ENCODE measurements around the gene ZNF423.

ZNF423 gene

DNA sequence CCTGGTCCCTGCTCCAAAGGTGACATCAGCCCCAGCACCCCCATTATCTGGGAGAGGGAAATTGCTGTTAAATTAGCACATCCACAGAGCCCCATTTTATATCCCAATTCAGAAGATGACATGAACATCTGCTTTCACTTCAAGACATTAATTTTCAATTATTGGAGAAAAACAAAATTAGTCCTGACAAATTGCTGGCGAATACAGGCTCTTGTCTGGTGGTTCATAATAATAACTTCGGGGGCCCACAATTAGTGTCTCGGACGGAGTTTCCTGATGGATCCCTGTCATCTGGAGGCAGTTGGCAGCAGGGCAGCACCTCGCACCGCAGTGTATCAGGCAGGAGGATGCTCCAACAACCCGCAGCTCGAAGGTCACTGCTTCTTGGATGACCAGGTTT is 7.4 kb downstream of the ZNF423 start:
- TF ChIP-seq GATA3 (IDR thresholded peaks at IDR 0.05; ENCODE audit: low read depth, low read length) (no peak), GATA2 (IDR thresholded peaks at IDR 0.05; ENCODE audit: low read depth, low read length) (no peak)

DNA sequence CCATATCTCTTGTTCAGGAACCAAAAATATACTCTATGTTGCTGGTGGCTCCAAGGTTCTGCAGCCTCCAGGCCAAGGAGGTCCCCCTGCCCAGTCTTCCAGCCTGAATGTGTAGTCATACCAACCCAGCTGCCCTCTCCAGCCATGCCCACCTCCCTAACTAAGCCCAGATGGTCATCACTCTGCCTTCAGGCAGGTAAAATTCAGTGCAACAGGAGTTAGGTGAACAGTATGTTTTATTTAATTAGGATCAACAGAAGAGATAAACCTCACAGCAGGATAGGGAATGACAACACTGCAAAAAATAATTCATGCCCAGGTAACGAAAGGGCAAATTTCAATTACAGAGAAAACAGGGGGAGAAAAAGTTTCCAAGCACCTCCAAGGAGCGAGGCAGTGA is 9.1 kb downstream of the ZNF423 start:
- TF ChIP-seq GATA3 (IDR thresholded peaks at IDR 0.05; ENCODE audit: low read depth, low read length) = no peak
- TF ChIP-seq GATA2 (IDR thresholded peaks at IDR 0.05; ENCODE audit: low read depth, low read length) = peak; percentile 54; the same call in 1 of the 2 replicates

DNA sequence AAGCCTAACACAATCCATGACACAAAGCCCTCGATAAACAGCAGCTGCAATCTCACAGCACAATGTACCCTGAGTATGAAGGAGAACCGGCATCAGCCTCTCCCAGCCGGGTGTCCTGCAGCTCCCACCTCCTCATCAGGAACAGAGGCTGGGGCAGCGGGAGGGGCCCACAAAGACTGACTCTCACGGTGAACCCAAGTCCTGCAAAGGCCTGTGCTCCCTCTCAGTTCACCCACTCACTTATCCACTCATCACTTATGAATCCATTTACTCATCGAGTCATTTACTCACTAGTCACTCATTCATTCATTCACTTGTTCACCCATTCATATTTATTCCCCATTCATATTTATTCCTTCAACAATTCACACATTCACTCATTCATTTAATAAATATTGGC is 11.6 kb downstream of the ZNF423 start:
- TF ChIP-seq GATA3 (IDR thresholded peaks at IDR 0.05; ENCODE audit: low read depth, low read length) (no peak), GATA2 (IDR thresholded peaks at IDR 0.05; ENCODE audit: low read depth, low read length) (no peak)

DNA sequence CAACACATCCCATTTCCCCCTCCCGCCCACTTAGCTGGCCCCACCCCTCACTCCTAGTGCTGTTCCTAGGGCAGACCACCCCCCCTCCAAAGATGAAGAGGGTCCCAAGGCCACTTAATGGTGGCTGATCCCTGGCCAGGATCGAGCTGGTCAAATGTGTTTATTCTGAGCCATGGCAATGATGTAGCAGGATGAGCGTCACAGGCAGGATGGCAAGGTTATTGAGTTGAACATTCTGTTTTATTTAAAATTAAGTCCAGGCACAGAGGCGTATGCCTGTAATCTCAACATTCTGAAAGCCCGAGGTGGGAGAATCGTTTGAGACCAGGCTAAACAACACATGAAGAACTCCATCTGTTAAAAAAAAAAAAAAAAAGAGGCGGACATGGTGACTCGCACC is 12.2 kb downstream of the ZNF423 start:
- TF ChIP-seq GATA2 (IDR thresholded peaks at IDR 0.05; ENCODE audit: low read depth, low read length) (no peak), GATA3 (IDR thresholded peaks at IDR 0.05; ENCODE audit: low read depth, low read length) (no peak)

DNA sequence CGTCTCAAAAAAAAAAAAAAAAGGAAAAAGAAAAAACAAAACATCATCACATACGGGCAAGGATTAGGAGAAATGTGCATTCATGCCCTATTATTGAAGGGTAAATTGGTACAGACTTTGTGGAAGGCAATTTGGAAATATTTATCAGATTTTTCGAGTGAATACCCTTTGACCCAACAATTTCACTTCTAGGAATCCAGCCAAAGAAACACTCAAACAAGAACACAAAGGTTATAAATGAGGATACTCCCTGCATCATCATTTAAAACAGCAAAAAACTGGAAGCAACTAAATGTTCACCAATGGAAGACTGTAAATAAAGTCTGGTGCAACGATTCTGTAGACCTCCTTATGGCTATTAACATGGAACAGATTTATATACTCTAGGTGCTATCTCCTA is 12.9 kb downstream of the ZNF423 start:
- no peak for TF ChIP-seq GATA3 (IDR thresholded peaks at IDR 0.05; ENCODE audit: low read depth, low read length)

DNA sequence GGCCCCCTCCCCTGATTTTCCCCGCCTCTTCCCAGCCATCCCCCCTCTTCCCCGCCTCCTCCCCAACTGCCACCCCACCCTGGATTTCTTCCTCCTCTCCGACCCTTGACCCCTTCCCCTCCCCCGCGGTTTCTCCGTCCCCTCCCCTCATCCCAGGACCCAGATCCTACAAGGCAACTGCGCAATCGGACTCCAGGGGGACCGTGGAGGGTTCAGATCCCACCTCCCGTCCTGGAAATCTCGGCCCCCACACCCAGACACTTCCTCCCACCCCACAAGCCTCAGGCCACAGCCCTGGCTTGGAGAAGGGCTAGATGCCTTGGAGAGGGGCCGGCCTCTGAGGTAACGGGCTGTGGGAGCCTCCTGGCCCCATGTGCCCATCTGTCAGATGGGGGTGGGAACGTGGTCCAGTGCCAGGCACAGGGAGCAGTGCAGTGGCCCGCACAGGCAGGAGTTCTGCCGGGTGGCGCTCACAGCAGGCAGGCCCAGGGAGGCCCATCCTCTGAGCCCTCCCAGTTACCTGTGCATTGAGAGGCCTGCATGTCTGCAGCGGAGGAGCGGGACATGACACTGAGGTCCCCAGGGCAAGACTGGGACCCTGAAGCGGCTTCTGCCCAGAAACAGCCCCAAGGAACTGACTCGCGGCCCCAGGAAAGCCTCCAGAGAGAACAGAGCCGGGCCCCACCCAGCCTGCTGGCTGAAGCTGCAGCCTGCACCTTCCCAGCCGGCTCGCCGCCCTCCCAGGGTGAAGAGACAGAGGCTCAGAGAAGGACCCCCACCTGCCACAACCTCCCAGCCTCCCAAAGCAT is 16.7 kb downstream of the ZNF423 start:
- TF ChIP-seq GATA2 (IDR thresholded peaks at IDR 0.05; ENCODE audit: low read depth, low read length) (no peak), GATA3 (IDR thresholded peaks at IDR 0.05; ENCODE audit: low read depth, low read length) (no peak)

DNA sequence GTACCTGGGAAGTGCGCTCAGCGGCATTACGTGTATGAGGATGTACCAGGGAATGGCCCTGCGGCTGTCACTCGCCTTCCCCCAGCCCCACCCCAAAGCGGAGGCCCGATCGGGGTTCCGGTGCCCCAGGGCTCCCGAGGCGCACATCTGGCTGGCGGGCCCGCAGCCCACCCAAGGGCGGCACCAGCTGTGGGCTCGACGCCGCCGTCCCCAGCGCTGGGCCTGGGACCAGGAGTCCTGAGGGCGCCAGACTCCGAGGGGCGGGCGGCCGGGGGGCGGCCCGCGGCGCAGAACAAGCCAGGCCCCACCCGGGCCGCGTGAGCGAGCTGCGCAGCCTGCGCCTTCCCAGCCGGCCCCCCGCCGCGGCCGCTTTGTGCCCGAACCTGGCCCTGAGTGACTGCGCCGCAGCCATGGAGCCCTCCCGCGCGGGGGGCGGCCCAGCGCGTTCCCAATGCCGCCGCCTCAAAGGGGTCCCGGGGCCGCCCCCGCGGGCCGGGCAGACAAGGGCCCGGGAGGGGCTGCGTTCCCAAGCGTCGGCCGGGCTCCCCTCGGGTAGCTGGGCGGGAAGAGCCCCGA is 17.4 kb downstream of the ZNF423 start:
- TF ChIP-seq GATA3 (IDR thresholded peaks at IDR 0.05; ENCODE audit: low read depth, low read length) = no peak
- no peak for TF ChIP-seq GATA2 (IDR thresholded peaks at IDR 0.05; ENCODE audit: low read depth, low read length)

DNA sequence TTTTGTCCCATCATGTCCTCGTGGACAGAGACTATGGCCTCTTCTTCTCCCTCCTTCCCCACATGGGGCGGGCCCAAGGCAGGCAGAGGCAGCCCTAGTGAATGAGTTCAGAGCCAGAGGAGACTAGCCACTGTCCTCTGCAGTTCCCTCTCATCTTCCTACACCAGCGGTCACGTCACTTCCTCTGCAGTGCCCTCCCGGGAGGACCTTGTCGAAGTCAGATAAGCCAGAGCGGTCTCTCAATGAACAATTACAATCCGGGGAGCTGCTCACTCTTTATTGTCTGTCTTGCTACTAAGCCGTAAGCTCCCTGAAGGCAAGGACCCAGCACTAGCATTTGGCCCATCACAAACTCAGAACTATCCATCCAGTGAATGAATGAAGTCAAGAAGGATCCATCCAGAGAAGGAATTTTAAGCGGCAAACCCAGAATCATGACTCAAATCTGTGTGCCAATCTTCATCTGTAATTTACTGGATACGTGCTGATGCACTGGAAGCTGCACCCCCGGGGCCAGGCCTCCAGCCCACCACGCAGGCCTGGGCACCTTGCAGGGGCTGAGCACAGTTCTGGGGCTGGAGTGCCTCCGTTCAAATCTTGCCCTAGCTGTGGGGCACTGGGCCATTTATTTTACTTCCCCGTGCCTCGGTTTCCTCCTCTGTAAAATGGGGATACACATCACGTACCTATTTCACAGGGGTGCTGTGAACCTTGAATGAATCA is 18.1 kb downstream of the ZNF423 start:
- TF ChIP-seq GATA3 (IDR thresholded peaks at IDR 0.05; ENCODE audit: low read depth, low read length) (no peak), GATA2 (IDR thresholded peaks at IDR 0.05; ENCODE audit: low read depth, low read length) (no peak)

DNA sequence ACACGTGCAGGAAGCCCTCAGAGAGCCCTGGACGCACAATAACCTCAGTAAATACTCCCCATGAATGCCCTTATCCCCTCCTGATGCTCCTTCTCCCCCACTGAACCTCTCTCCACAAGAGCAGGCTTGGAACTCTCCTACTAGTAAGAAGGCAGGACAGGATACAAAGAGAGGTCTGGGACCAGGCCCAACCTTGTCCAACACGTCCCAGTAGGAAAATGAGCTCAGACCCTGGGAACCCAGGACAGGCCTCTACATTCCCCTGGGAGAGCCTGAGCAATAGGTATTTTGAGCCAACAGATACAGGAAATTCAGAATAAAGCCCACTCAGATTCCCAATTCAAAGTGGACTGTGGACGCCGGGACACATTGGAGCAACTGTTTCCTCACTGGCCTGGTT is 19.2 kb downstream of the ZNF423 start:
- TF ChIP-seq GATA2 (IDR thresholded peaks at IDR 0.05; ENCODE audit: low read depth, low read length) (no peak), GATA3 (IDR thresholded peaks at IDR 0.05; ENCODE audit: low read depth, low read length) (no peak)

DNA sequence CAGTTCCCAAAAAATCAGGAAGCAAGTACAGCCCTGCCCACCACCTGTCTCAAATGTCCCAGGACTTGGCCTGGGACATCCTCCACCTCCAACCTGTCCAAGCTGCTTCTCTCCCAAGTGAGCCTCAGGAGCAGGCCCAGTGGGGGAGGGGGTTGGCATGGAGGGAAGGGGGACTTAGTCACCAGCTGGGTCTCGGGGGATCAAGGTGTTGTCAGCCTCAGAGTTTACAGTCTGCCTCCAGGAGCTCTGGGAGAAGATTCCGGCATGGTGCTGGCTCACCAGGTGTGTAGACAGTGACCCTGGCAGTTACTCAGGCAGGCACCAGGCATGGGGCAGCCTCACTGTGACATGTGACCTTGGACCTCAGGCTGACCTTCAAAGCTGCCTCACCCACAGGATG is 19.7 kb downstream of the ZNF423 start:
- TF ChIP-seq GATA2 (IDR thresholded peaks at IDR 0.05; ENCODE audit: low read depth, low read length) (no peak), GATA3 (IDR thresholded peaks at IDR 0.05; ENCODE audit: low read depth, low read length) (no peak)

DNA sequence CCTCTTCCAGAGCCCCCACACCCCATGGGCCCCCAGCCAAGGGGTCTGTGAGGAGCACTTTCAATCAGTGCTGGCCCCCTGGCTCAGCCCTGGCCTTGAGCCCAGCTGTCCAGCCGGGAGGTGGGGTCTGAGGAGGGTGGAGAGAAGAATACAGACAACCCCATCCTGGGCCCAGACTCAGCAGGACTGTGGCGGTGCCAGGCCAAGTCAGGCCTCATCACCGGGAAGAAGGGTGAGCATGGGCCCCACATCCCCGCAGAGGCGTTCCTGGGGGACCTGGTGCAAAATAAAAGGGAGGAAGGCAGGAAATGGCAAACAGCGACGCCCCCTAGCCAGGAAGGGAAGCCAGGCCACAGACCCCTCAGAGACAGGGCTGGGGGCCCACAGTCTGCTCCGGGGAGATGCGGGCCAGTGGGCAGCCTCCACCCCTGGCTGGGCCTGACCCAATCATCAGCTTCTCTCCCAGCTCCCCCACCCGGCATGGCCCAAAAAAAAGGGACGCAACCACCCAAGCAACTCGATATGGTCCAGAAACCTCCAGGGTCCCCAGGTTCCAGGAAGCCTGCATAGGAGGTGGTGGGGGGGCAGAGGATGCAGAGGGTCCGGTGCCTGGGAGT is 20.6 kb downstream of the ZNF423 start:
- TF ChIP-seq GATA2 (IDR thresholded peaks at IDR 0.05; ENCODE audit: low read depth, low read length) (no peak), GATA3 (IDR thresholded peaks at IDR 0.05; ENCODE audit: low read depth, low read length) (no peak)

DNA sequence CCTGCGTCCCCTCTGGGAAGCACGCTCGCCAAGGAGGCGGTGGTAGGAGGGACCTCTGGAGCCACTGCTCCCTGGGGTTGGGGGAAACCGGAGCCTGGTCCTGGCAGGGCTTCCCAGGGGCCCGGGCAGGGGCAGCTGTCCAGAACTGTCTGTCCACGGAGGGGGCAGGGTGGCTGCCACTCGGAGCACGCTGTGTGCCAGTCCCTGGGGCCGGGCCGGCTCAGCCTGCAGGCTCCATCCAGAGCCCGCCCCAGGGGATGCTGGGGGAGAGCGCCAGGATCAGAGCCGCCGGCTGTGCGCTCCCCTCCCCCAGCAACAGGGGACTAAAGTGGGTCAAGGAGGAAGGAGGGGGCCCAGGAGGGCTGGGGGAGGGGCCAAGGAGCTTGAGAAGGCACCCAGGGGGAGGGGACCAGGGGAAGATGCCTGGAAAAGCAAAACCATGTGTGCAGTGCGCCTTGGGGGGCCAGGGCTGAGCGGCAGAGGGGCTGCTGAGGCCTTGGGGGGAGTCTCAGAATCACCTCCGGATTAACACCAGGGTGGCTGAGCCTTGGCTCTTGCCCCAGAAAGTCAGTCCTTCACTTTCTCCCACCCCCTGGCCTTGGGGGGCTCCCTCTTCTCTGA is 21.3 kb downstream of the ZNF423 start:
- TF ChIP-seq GATA3 (IDR thresholded peaks at IDR 0.05; ENCODE audit: low read depth, low read length) = no peak
- TF ChIP-seq GATA2 (IDR thresholded peaks at IDR 0.05; ENCODE audit: low read depth, low read length) = no peak

DNA sequence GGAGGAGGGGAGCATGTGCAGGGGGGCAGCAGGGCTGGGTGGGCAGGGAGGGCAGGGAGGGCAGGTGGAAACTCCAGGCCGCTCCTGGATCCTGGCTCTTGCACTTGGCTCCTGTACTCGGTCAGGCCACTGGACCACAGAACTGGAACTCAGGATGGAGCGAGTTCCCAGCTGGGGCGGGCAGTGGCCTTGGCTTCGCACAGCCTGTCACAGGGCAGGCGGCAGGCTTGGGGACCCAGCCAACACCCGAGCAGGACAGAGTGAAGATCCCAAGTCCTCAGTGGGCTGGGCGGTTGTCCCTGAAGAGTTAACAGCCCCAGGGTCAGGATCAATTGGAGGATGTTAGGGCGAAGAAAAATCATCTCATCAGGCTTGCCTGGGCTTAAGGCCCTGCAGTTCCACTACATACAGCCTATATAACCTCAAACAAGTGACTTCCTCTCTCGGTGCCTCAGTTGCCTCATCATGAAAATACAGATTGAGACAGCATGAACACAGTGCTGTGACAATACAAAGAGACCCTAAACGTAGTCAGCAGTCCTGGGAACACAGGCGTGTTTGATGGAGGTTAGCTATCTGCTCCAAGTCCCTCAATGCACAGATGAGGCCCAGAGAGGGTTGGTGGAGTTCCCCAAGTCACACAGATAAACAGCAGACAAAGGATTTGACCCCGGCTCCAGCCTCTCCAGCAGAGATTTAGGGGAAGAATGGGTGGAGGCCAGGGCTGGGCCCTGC is 21.9 kb downstream of the ZNF423 start:
- TF ChIP-seq GATA3 (IDR thresholded peaks at IDR 0.05; ENCODE audit: low read depth, low read length) (no peak), GATA2 (IDR thresholded peaks at IDR 0.05; ENCODE audit: low read depth, low read length) (no peak)

Measured in SH-SY5Y (cell line).